Suprapubic skin (tissue), 3 donors: ENCODE measurements around the gene ZFHX2.

ENCODE experiments used
- CTCF ChIP-seq, 2 donors: fragments of 200-600 bp in 1 of 2; fragments of 450-650 bp in 1 of 2; sonication (generic) in 1 of 2; IDR thresholded peaks; one replicate each; pipeline ENCODE4 v1.5.1; 2016 to 2019; ENCODE audit warnings: antibody characterized with exemption in 2 of 2, mild to moderate bottlenecking in 1 of 2, moderate library complexity in 1 of 2
- POLR2AphosphoS5 ChIP-seq, 3 donors: sonication (generic); formaldehyde crosslinking; IDR thresholded peaks; one replicate each; pipeline ENCODE4 v1.6.1; 2017; ENCODE audit warnings: antibody characterized with exemption in 3 of 3

DNA sequence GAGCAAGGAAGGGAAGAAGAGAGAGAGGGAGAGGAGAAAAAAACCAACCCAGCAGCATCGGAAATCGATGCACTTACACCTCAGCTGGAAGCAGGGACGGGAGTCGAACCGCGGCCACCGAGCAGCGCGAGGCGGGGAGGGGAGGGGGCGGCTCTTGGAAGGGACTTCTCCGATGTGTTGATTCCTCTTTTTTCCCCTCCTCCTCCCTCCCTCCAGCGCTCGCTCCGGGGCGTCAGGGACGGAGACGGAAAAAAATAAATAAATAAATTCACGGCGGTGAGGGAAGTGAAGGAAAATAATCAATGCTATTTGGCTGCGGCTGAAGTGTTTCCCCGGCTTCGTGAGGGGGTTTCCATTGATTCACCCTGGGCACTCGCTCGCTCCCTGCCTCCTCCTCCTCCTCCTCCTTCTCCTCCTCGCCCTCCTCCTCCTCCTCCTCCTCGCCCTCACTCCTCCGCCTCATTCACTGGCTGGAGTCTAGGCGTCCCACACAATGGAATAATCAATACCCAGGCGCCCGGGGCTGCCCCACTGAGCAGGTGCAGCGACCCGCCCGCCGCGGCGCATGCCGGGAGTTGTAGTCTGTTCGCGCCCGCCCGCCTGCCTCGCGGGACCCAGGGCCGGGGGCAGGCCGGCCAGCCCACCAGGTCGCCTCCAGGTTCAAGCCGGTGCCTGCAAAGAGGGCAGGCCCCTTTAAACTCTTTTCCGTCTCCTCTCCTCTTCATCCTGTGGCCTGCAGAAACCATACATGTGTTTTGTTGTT lies at the start of gene ZFHX2:
- no peak for TF ChIP-seq CTCF (IDR thresholded peaks at IDR 0.05)
- TF ChIP-seq POLR2AphosphoS5 (IDR thresholded peaks at IDR 0.05): no peak
